ENCODE data around the gene TENT4A. TPM values are rescaled to one million over a fixed set of nuclear protein-coding genes. Genes with fewer than 3 reads are reported as not detected.

Gene TENT4A
- total and polyA plus RNA-seq, 8 donors: 3.5 to 37.4 (median 15.8) TPM

- WGBS, 5 donors: 93 to 97% (median 96%) methylated on average over 11 of the region's 11 CpGs
These were observed 39.5 kb downstream of the TENT4A start for GRCh38 chr5:6752782-6753181.

DNA sequence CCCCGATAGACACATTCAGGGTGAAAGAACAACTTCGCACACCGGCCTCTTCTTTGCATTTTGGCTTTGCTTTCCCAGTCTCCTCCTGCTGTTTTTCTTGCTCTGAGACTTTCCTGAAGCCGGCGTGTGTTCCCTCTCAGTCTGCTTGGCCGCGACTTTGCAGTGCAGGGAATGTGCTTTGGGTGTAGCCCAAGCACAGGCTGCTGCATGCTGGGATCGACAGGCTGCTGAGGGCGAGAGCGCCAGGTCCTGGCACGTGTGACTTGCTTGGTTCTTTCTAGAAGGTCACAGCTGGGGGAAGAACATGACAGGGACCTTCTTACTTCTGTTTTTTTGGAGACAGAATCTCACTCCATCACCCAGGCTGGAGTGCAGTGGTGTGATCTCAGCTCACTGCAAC, 40.6 kb downstream of the TENT4A start:
- TF ChIP-seq POLR2AphosphoS5 (IDR thresholded peaks at IDR 0.05) (no peak), CTCF (IDR thresholded peaks at IDR 0.05) (no peak), EP300 (IDR thresholded peaks at IDR 0.05) (no peak), POLR2A (IDR thresholded peaks at IDR 0.05) (no peak)
- Histone ChIP-seq H3K27me3 (no peaks in the 10 kb centered on the region), H3K4me1 (no peaks in the 10 kb centered on the region), H3K27ac (no peak overlapping the region), H3K36me3 (peaks cover 68 to 100% (median 99%) of the 10 kb centered on the region in 4 donors), H3K4me3 (no peak overlapping the region), H3K9me3 (no peaks in the 10 kb centered on the region)
- WGBS, 5 donors: 87 to 96% (median 91%) methylated on average over 11 of the region's 11 CpGs
- no peak for DNase-seq
- intact Hi-C loops (cut with DNase I; ENCODE audit: low total_unique reads): no loop called here

More at GRCh38 chr5:6752782-6753181, 39.5 kb downstream of the TENT4A start:
- Histone ChIP-seq H3K4me3 (no peak overlapping the region), H3K27ac (no peak overlapping the region), H3K27me3 (no peaks in the 10 kb centered on the region), H3K9me3 (no peaks in the 10 kb centered on the region), H3K4me1 (no peaks in the 10 kb centered on the region), H3K36me3 (peaks cover 73 to 100% (median 99%) of the 10 kb centered on the region in 4 donors)
- TF ChIP-seq POLR2A (IDR thresholded peaks at IDR 0.05) (no peak), EP300 (IDR thresholded peaks at IDR 0.05) (no peak), CTCF (IDR thresholded peaks at IDR 0.05) (no peak), POLR2AphosphoS5 (IDR thresholded peaks at IDR 0.05) (no peak)
- DNase-seq: no peak
- intact Hi-C loops (cut with DNase I; ENCODE audit: low total_unique reads): no loop called here

GRCh38 chr5:6754766-6755165, 41.5 kb downstream of the TENT4A start:
- H3K4me1 ChIP-seq: no peaks in the 10 kb centered on the region
- peaks cover 65 to 93% (median 92%) of the 10 kb centered on the region in 4 donors for H3K36me3 ChIP-seq
- intact Hi-C loops (cut with DNase I; ENCODE audit: low total_unique reads): no loop called here
- no peak for DNase-seq
- H3K9me3 ChIP-seq: no peaks in the 10 kb centered on the region
- no peaks in the 10 kb centered on the region for H3K27me3 ChIP-seq
- WGBS, 5 donors: 94 to 98% (median 95%) methylated on average over 25 to 29 of the region's 29 CpGs
- H3K27ac ChIP-seq: no peak overlapping the region
- no peak overlapping the region for H3K4me3 ChIP-seq
- TF ChIP-seq CTCF (IDR thresholded peaks at IDR 0.05) (no peak), POLR2A (IDR thresholded peaks at IDR 0.05) (no peak), POLR2AphosphoS5 (IDR thresholded peaks at IDR 0.05) (no peak), EP300 (IDR thresholded peaks at IDR 0.05) (no peak)

DNA sequence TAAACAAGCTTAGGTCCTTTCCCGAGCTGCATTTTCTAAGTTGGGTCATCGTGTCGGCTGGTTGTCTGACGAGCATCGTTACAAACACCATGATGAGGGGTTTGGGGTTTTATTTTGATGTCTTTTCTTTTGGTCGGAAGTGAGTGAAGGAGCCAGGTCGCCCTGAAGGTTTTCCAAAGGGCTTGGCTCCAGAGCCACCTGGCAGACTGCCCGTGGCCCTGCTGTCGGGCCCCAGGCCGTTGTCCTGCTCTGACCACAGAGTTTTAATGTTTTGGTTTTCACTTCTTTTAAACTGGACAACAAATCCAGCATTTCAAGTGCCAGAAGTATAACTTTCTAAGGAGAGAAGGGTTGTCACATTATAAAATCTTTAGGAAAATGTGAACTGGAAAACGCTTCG, 42.3 kb downstream of the TENT4A start:
- TF ChIP-seq POLR2A (IDR thresholded peaks at IDR 0.05) (no peak), CTCF (IDR thresholded peaks at IDR 0.05) (no peak), POLR2AphosphoS5 (IDR thresholded peaks at IDR 0.05) (no peak), EP300 (IDR thresholded peaks at IDR 0.05) (no peak)
- no peak for DNase-seq
- Histone ChIP-seq H3K9me3 (no peaks in the 10 kb centered on the region), H3K4me1 (no peaks in the 10 kb centered on the region), H3K36me3 (peaks cover 59 to 87% (median 85%) of the 10 kb centered on the region in 4 donors), H3K27ac (no peak overlapping the region), H3K27me3 (no peaks in the 10 kb centered on the region), H3K4me3 (no peak overlapping the region)
- WGBS, 5 donors: 69 to 79% (median 71%) methylated on average over 12 of the region's 12 CpGs
- intact Hi-C loops (cut with DNase I; ENCODE audit: low total_unique reads): no loop called here

Data from stomach (tissue), 9 donors.